HCEC 1CT (cell line): ENCODE data around the gene FAM236C.
"Not testable (repeated sequence)": the region's sequence is repeated elsewhere in the genome, so short reads cannot be mapped to it uniquely, and the experiment has no call there.

Experiments used
- DNase-seq: peaks from one replicate; pipeline ENCODE4 v3.0.0-alpha.2; 2017

FAM236C gene

GRCh38 chrX:72912315-72912714 lies at the start of gene FAM236C:
TSS of gene FAM236C (plus strand) at chrX:72912615. CDS start at chrX:72912715, 100 bp downstream.
- not testable (repeated sequence) for DNase-seq

- not testable (repeated sequence) for DNase-seq
These were observed 29.5 kb upstream of the FAM236C start for GRCh38 chrX:72882898-72883297.

GRCh38 chrX:72889740-72890139 lies 22.7 kb upstream of the FAM236C start:
- DNase-seq = not testable (repeated sequence)

- not testable (repeated sequence) for DNase-seq
These were observed 3.7 kb downstream of the FAM236C start for GRCh38 chrX:72916096-72916495.

- DNase-seq = not testable (repeated sequence)
These were observed 19.9 kb downstream of the FAM236C start for GRCh38 chrX:72932283-72932682.

- DNase-seq = not testable (repeated sequence)
These were observed 24.0 kb downstream of the FAM236C start for GRCh38 chrX:72936455-72936854.

- not testable (repeated sequence) for DNase-seq
These were observed 24.6 kb downstream of the FAM236C start for GRCh38 chrX:72936882-72937455.

- DNase-seq = not testable (repeated sequence)
These were observed 25.5 kb downstream of the FAM236C start, which contains the start of gene FAM236A for GRCh38 chrX:72937906-72938305. TSS of gene FAM236A (plus strand) at chrX:72938206. CDS start at chrX:72938263, 57 bp downstream.

GRCh38 chrX:72942272-72942671 lies 29.9 kb downstream of the FAM236C start:
- DNase-seq = not testable (repeated sequence)

GRCh38 chrX:72943035-72943818 lies 30.8 kb downstream of the FAM236C start:
- not testable (repeated sequence) for DNase-seq

- not testable (repeated sequence) for DNase-seq
These were observed 31.4 kb downstream of the FAM236C start, which contains the start of gene DMRTC1 for GRCh38 chrX:72943819-72944169. TSS of gene DMRTC1 (minus strand) at chrX:72943837. CDS start at chrX:72875694, 68,143 bp downstream.

GRCh38 chrX:72959971-72960370 lies 47.6 kb downstream of the FAM236C start:
- not testable (repeated sequence) for DNase-seq
